RWPE2 (cell line): Measurements from ENCODE around the gene DIAPH2.

Experiments
- ATAC-seq: fragments of 200-7000 bp; cut with Tn5 transposase; 3 replicates; pipeline ENCODE4 v1.9.1; 2021; ENCODE audit warnings: low read depth
- DNase-seq: peaks from one replicate; pipeline ENCODE4 v3.0.0-alpha.2; 2020; ENCODE audit warnings: low spot score
- H3K27ac ChIP-seq: fragments of 450-650 bp; 2 replicates; pipeline ENCODE4 v1.5.1; 2017; ENCODE audit warnings: mild to moderate bottlenecking; ENCODE audit not compliant: poor library complexity, severe bottlenecking
- H3K27me3 ChIP-seq: fragments of 250-450 bp; sonication (Bioruptor Pico); 2 replicates; pipeline ENCODE4 v1.5.1; 2021; ENCODE audit warnings: mild to moderate bottlenecking, moderate library complexity; ENCODE audit not compliant: insufficient read depth, poor library complexity, severe bottlenecking
- H3K36me3 ChIP-seq: fragments of 250-450 bp; sonication (Bioruptor Pico); 2 replicates; pipeline ENCODE4 v1.5.1; 2020; ENCODE audit warnings: low read depth, mild to moderate bottlenecking, moderate library complexity
- H3K4me1 ChIP-seq: fragments of 250-450 bp; sonication (Bioruptor Pico); 2 replicates; pipeline ENCODE4 v1.5.1; 2021; ENCODE audit warnings: mild to moderate bottlenecking, moderate library complexity; ENCODE audit not compliant: insufficient read depth, poor library complexity, severe bottlenecking
- H3K4me3 ChIP-seq: fragments of 250-450 bp; sonication (Bioruptor Pico); 2 replicates; pipeline ENCODE4 v1.5.1; 2021; ENCODE audit warnings: mild to moderate bottlenecking, moderate library complexity; ENCODE audit not compliant: severe bottlenecking
- H3K9me3 ChIP-seq: fragments of 250-450 bp; sonication (Bioruptor Pico); 2 replicates; pipeline ENCODE4 v1.5.1; 2021; ENCODE audit warnings: mild to moderate bottlenecking, moderate library complexity; ENCODE audit not compliant: severe bottlenecking
- CTCF ChIP-seq: fragments of 450-650 bp; IDR thresholded peaks from one replicate; pipeline ENCODE4 v1.5.1; 2017; ENCODE audit warnings: mild to moderate bottlenecking, moderate library complexity; ENCODE audit not compliant: poor library complexity, severe bottlenecking

Gene DIAPH2

GRCh38 chrX:96924581-96924980, 239.9 kb downstream of the DIAPH2 start:
- no peak for ATAC-seq
- TF ChIP-seq CTCF: no peak
- DNase-seq: no peak
- Histone ChIP-seq H3K36me3 (no peaks in the 10 kb centered on the region), H3K27ac (no peak overlapping the region), H3K27me3 (no peaks in the 10 kb centered on the region), H3K4me3 (no peak overlapping the region), H3K9me3 (no peaks in the 10 kb centered on the region), H3K4me1 (no peaks in the 10 kb centered on the region)

GRCh38 chrX:96929036-96929435, 244.4 kb downstream of the DIAPH2 start:
- H3K9me3 ChIP-seq: no peaks in the 10 kb centered on the region
- ATAC-seq (peak; percentile 41), DNase-seq (no peak)
- TF ChIP-seq CTCF: no peak
- no peaks in the 10 kb centered on the region for H3K27me3 ChIP-seq
- H3K36me3 ChIP-seq: no peaks in the 10 kb centered on the region
- H3K4me1 ChIP-seq: no peaks in the 10 kb centered on the region
- no peak overlapping the region for H3K4me3 ChIP-seq
- no peak overlapping the region for H3K27ac ChIP-seq

GRCh38 chrX:96957718-96958117, 273.1 kb downstream of the DIAPH2 start:
- no peak for TF ChIP-seq CTCF
- no peak for DNase-seq
- no peak overlapping the region for H3K27ac ChIP-seq
- H3K27me3 ChIP-seq: no peaks in the 10 kb centered on the region
- no peaks in the 10 kb centered on the region for H3K36me3 ChIP-seq
- ATAC-seq: no peak
- no peaks in the 10 kb centered on the region for H3K4me1 ChIP-seq
- no peak overlapping the region for H3K4me3 ChIP-seq
- H3K9me3 ChIP-seq: no peaks in the 10 kb centered on the region

GRCh38 chrX:96971812-96972211, 287.2 kb downstream of the DIAPH2 start:
- no peak overlapping the region for H3K4me3 ChIP-seq
- TF ChIP-seq CTCF: no peak
- H3K27me3 ChIP-seq: no peaks in the 10 kb centered on the region
- no peak for DNase-seq
- no peaks in the 10 kb centered on the region for H3K4me1 ChIP-seq
- H3K36me3 ChIP-seq: no peaks in the 10 kb centered on the region
- no peak for ATAC-seq
- no peaks in the 10 kb centered on the region for H3K9me3 ChIP-seq
- H3K27ac ChIP-seq: no peak overlapping the region

- TF ChIP-seq CTCF: no peak
- Histone ChIP-seq H3K9me3 (no peaks in the 10 kb centered on the region), H3K27me3 (no peaks in the 10 kb centered on the region), H3K36me3 (no peaks in the 10 kb centered on the region), H3K4me1 (no peaks in the 10 kb centered on the region), H3K27ac (no peak overlapping the region), H3K4me3 (no peak overlapping the region)
- ATAC-seq (no peak), DNase-seq (no peak)
Measured at GRCh38 chrX:96978906-96979305, 294.3 kb downstream of the DIAPH2 start.
